ENCODE measurements around the gene NPFFR2.
"Not testable (repeated sequence)": the region's sequence is repeated elsewhere in the genome, so short reads cannot be mapped to it uniquely, and the experiment has no call there.

NPFFR2 gene

GRCh38 chr4:72112514-72113156 lies 80.8 kb downstream of the NPFFR2 start:
- peak; percentile 41 for DNase-seq

- no peak for DNase-seq
Measured at GRCh38 chr4:72118017-72118416, 86.2 kb downstream of the NPFFR2 start.

GRCh38 chr4:72119946-72120345 lies 88.1 kb downstream of the NPFFR2 start:
- DNase-seq = no peak

- DNase-seq = no peak
Measured at GRCh38 chr4:72128741-72129140, 96.9 kb downstream of the NPFFR2 start.

GRCh38 chr4:72136429-72136828 lies 104.6 kb downstream of the NPFFR2 start:
- DNase-seq = no peak

- not testable (repeated sequence) for DNase-seq
Measured at GRCh38 chr4:72139997-72140396, 108.2 kb downstream of the NPFFR2 start.

- DNase-seq = no peak
Measured at GRCh38 chr4:72144241-72144640, 112.4 kb downstream of the NPFFR2 start.

GRCh38 chr4:72152731-72153130 lies 120.9 kb downstream of the NPFFR2 start:
- DNase-seq = no peak

- not testable (repeated sequence) for DNase-seq
Measured at GRCh38 chr4:72153634-72154033, 121.8 kb downstream of the NPFFR2 start.

- DNase-seq = not testable (repeated sequence)
Measured at GRCh38 chr4:72169285-72169684, 137.5 kb downstream of the NPFFR2 start.

GRCh38 chr4:72169861-72170260 lies 138.1 kb downstream of the NPFFR2 start:
- no peak for DNase-seq

- no peak for DNase-seq
Measured at GRCh38 chr4:72171761-72172160, 140.0 kb downstream of the NPFFR2 start.

GRCh38 chr4:72179342-72179741 lies 147.5 kb downstream of the NPFFR2 start:
- no peak for DNase-seq

- DNase-seq = no peak
Measured at GRCh38 chr4:72186714-72187113, 154.9 kb downstream of the NPFFR2 start.

- DNase-seq = no peak
Measured at GRCh38 chr4:72194046-72194445, 162.2 kb downstream of the NPFFR2 start.

GRCh38 chr4:72194453-72194852 lies 162.7 kb downstream of the NPFFR2 start:
- no peak for DNase-seq

All from NCI-H1436 (cell line).